Stimulated activated CD4-positive, alpha-beta T cell treated with anti-CD3 and anti-CD28 coated beads, TNF-alpha, amount 100 ng/mL, for 24 hours (primary cell): Measurements from ENCODE around the gene ITFG1.
"Not testable (repeated sequence)": the region's sequence is repeated elsewhere in the genome, so short reads cannot be mapped to it uniquely, and the experiment has no call there.

ENCODE experiments used
- DNase-seq, 3 experiments: peaks; one replicate each; pipeline ENCODE4 v3.0.0-alpha.2; 2020; ENCODE audit warnings: low read depth in 3 of 3

The ITFG1 gene

GRCh38 chr16:47473792-47474191, 12.9 kb upstream of the ITFG1 start:
- DNase-seq: no peak

DNA sequence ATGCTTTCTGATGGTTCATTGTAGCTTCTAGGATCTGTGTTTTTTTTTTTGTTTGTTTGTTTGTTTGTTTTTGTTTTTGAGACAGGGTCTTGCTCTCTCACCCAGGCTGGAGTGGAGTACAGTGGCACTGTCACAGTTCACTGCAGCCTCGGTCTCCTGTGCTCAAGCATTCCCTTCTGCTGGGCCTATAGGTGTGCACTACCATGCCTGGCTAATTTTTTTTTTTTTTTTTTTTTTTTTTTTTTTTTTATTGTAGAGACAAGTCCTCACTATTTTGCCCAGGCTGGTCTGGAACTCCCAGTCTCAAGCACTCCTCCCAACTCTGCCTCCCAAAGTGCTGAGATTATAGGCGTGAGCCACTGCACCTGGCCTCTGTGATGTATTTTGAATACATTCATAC, 12.1 kb upstream of the ITFG1 start:
- DNase-seq: not testable (repeated sequence)

GRCh38 chr16:47470810-47471209, 9.9 kb upstream of the ITFG1 start:
- no peak for DNase-seq

GRCh38 chr16:47470211-47470610, 9.3 kb upstream of the ITFG1 start:
- DNase-seq: no peak

DNA sequence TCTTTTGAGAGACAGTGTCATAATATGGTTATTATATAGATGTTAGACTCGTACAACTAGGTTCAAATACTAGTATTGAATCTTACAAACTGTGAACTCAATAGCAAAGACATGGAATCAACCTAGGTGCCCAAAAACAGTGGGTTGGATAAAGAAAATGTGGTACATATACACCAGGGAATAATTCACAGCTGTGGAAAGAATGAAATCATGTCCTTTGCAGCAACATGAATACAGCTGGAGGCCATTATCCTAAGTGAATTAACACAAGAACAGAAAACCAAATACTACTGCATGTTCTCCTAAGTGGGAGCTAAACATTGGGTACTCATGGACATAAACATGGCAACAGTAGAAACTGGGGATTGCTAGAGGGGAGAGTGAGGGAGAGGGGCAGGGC, 8.4 kb upstream of the ITFG1 start:
- no peak for DNase-seq

DNA sequence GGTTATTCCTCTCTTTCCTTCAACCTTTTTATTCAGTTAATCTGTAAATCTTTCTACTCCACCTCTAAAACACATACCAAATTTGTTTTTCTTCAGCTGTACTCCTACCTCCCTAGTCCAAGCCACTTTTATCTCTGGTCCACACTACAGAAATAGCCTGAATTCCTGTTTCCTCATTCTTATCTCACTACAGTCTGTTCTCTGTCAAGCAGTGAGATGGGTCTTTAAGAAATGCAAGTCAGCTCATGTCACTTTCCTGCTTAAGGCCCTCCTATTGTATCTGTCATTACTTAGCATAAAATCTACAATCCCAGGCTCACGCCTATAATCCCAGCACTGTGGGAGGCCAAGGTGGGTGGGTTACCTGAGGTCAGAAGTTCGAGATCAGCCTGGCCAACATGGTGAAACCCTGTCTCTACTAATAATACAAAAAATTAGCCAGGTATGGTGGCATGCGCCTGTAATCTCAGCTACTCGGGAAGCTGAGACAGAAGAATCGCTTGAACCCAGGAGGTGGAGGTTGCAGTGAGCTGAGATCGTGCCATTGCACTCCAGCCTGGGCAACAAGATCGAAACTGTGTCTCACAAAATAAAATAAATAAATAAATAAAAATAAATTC, 7.3 kb upstream of the ITFG1 start:
- not testable (repeated sequence) for DNase-seq

- no peak for DNase-seq
Measured at GRCh38 chr16:47467501-47467900, 6.6 kb upstream of the ITFG1 start.

DNA sequence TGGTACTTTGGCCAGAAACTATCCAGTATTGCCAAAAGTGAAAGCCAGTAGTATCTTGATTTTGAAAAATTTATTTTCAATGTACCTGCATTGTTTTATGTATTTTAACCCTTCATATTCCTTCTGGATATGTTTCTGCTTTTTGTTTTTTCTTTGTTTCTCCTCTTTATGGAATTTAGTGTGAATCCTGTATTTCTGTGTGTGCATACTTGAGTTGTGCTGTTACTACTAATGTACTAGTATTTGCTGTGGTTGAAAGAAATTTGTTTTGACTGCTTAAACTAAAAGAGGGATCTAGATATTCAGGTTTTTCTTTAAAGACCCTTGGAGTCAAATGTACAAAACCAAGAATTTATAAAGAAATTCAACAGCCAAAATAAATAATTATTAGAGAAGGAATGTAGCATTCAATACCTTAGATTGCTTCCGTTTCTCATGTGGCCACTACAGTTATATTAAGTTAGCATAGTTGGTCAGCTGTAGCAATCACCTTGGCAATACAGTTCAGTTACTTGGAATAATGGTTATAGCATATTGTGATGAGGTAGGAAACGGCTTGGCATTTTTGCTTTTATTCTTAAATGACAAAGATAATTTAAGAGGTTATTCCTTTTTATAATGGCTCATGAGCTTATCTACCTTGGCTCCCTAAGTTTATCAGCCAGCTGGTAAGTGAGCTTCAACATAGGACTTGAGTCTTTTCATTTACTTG, 5.2 kb upstream of the ITFG1 start:
- no peak for DNase-seq

GRCh38 chr16:47463771-47464624, 3.1 kb upstream of the ITFG1 start:
- DNase-seq: no peak

GRCh38 chr16:47461598-47462266, 869 bp upstream of the ITFG1 start:
- DNase-seq: no peak

DNA sequence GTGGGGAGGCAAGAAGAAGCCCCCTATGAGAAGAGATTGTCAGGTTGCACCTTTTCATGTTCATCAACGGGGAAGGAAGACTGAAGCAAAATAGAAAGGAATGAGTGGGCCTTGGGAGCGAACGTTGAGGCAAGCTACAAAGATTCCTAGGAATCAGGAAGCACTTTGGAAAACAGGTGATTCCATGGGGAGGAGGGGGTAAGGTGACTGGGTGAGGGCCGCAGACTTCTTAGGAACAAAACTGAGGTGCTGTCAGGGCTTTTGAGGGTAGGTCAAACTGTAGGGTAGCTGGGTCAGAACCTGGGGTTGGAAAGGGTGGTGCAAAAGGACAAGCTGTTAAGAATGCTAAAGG, 528 bp downstream of the ITFG1 start:
- DNase-seq: no peak

- no peak for DNase-seq
Measured at GRCh38 chr16:47459603-47460002, 1.3 kb downstream of the ITFG1 start.

DNA sequence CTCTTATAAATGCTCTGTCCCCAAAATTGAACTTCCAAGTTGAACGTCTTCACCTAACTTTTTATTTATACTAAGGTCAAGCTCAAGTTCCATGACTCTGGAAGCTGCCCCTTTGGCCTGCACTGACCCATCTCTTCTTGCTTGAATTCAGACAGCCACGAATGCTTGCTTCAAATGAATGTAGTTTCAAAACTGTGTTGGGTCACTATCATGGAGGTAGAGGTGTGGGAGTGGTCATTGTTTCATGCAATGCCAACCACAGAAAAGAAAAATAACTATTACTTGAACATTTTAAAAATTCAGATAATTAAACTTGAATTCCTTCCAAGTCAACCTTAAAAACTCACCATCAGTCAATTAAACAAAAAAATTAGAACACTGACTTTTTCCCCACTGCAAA, 2.5 kb downstream of the ITFG1 start:
- DNase-seq: no peak

GRCh38 chr16:47449788-47450187, 11.1 kb downstream of the ITFG1 start:
- no peak for DNase-seq

- DNase-seq: no peak
Measured at GRCh38 chr16:47448830-47449575, 11.9 kb downstream of the ITFG1 start.

GRCh38 chr16:47446431-47446830, 14.4 kb downstream of the ITFG1 start:
- no peak for DNase-seq

DNA sequence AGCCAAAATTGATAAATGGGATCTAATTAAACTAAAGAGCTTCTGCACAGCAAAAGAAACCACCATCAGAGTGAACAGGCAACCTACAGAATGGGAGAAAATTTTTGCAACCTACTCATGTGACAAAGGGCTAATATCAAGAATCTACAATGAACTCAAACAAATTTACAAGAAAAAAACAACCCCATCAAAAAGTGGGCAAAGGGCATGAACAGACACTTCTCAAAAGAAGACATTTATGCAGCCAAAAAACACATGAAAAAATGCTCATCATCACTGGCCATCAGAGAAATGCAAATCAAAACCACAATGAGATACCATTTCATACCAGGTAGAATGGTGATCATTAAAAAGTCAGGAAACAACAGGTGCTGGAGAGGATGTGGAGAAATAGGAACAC, 18.0 kb downstream of the ITFG1 start:
- DNase-seq: not testable (repeated sequence)

- not testable (repeated sequence) for DNase-seq
Measured at GRCh38 chr16:47440066-47440465, 20.8 kb downstream of the ITFG1 start.

DNA sequence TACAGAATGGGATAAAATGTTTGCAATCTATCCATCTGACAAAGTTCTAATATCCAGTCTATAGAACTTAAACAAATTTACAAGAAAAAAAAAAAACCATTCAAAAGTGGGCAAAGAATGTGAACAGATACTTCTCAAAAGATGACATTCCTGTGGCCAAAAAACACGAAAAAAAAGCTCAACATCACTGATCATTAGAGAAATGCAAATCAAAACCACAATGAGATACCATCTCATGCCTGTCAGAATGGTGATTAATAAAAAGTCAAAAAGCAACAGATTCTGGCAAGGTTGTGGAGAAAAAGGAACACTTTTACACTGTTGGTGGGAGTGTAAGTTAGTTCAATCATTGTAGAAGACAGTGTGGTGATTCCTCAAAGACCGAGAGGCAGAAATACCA, 26.6 kb downstream of the ITFG1 start:
- not testable (repeated sequence) for DNase-seq

- no peak for DNase-seq
Measured at GRCh38 chr16:47431960-47432359, 28.9 kb downstream of the ITFG1 start.

GRCh38 chr16:47426806-47427205, 34.1 kb downstream of the ITFG1 start:
- DNase-seq: no peak

DNA sequence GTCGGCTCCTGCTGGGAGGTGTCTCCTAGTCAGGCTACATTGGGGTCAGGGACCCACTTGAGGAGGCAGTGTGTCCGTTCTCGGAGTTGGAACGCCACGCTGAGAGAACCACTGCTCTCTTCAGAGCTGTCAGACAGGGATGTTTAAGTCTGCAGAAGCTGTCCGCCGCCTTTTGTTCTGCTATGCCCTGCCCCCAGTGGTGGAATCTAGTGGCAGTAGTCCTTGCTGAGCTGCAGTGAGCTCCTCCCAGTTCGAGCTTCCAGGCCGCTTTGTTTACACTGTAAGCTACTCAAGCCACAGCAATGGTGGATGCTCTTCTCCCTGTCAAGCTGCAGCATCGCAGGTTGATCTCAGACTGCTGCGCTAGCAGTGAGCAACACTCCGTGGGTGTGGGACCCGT, 36.0 kb downstream of the ITFG1 start:
- no peak for DNase-seq
